Mesenteric fat pad (tissue), 1 donor: ENCODE measurements around the gene SLC9A5. TPM values are rescaled to one million over a fixed set of nuclear protein-coding genes. Genes with fewer than 3 reads are reported as not detected.

Experiments
- DNase-seq: peaks from one replicate; pipeline ENCODE4 v3.0.0-alpha.2; 2020; ENCODE audit warnings: low spot score
- total RNA-seq: library from RNA; stranded (reverse); fragmentation: NEBNext Ultra II Directional; extraction: Animal tissue kit (Norgen Biotek cat#: 25700); gene quantifications from one replicate; pipeline ENCODE4 v1.2.1, GENCODE V29; 2021
- donor health status: DM: yes; HTN: yes; CAD: no.

Gene SLC9A5
- total RNA-seq, 1 donor from 2014 or later: 0.55 TPM

- DNase-seq: no peak
These were observed 35.4 kb upstream of the SLC9A5 start for GRCh38 chr16:67213197-67214019.

DNA sequence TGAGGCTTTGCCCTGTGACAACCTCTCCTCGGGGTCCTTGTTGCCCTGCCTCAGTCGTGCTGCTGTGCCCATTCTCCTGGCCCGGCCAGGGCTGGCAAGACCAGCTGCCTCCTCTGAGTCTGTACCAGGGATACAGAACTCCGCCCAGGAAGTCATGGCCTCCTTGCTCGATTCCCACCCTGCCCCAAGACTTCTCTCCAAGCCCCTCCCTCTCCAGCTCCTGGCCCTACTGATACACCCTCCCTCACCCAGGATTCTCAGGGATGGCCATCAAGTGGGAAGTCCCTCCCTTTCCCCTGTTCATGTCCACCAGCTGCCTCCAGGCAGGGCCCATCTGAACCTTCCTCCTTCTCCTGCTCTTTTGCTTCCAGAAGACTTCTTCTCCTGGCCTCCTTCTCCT lies 33.1 kb upstream of the SLC9A5 start:
- no peak for DNase-seq

DNA sequence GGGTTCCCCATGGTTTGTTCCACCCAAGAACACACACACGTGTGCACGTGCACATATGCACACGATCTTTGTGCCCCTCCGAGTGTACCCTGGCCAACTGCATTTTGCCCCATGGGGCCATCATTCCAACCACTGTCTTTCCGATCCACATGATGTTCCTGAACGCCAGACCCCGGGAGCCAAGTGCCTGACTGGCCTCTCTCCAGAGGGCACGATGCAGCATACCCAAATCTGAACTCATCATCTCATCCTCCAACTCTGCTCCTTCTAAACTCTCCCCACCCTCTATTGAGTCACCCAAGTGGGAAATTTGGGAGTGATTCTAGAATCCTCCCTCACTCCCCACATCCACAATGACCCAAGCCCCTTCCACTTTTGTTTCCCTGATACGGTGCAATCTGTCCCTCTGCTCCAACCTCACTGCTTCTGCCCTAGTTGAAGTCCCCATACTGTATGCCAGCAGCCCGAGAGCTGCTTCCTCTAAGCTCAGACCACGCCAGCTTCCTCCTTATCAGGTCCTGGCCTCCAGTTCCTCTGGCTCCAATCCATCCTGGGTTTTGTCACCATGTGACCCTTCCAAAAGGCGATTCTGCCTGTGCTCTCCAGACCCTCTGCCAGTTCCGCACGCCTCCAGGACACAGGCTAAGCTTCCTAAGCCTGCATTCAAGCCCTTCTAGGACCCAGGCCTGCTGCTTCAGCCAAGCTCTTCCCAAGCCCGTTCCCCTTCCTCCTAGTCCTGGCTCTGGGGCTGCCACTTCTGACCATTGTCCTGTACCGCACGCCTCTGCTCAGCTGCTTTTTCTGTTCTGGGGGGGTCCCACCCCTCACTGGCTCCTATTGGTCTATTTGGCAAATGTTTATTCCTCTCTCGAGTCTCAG lies 31.9 kb upstream of the SLC9A5 start:
- DNase-seq: no peak

GRCh38 chr16:67223992-67224391 lies 24.8 kb upstream of the SLC9A5 start:
- DNase-seq: no peak

DNA sequence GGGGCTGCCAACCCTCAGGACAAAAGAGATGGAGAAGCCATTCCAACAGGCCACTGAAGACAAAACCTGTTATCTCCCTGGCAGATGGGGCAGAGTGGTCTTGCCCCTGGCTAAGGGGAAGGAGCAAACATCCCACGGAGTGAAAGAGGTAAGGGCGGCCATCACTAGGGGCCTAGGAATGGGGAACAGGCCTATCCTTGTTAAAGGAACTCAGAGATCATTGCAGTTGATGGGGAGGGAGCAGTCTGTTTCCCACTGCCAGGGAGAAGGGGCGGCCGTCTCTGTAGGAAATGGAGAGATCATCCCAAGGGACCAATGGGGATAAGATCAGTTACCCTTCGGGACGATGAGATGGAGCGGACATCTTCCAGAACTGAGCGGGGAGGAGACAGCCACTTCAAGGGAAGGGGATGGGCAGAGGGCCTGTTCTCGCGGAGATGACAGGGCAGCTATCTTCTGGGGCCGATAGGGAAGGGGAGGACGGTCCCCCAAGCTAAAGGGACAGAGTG lies 22.4 kb upstream of the SLC9A5 start:
- no peak for DNase-seq

GRCh38 chr16:67226804-67227566 lies 21.8 kb upstream of the SLC9A5 start, which contains the start of gene TMEM208:
Gene TMEM208, plus strand, starts transcription at chr16:67227130. Its CDS starts 89 bp downstream, at chr16:67227219.
- DNase-seq: peak; percentile 98

- DNase-seq: no peak
These were observed 21.2 kb upstream of the SLC9A5 start for GRCh38 chr16:67227567-67227921.

DNA sequence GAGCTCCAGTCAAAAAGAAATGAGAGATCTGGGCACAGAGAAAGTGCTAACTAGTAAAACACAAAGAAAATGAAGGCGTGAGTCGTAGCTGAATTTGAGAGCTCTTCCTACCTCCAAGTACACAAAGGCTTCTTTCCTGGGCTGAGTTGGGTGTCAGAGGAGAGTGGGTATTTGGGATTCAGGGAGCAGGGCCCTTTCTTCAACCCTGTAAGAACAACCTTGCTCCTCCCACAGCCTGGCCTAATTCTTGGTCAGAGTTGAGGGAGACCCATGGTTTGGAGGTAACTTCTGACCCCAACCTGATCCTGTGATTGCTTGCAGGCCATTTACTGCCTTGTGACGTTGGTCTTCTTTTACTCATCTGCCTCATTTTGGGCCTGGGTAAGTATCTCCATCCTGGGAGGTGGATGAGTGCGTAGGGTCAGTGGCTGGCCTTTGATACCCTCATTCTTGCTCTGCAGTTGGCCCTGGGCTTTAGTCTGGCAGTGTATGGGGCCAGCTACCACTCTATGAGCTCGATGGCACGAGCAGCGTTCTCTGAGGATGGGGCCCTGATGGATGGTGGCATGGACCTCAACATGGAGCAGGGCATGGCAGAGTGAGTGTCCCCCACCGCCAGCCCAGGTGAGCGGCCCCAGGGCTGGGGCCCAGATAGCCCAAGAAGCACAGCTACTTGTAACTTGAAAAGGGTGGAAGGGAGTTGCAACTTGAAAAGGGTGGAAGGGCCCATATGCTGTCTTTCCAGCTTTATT lies 20.6 kb upstream of the SLC9A5 start:
- DNase-seq: no peak

DNA sequence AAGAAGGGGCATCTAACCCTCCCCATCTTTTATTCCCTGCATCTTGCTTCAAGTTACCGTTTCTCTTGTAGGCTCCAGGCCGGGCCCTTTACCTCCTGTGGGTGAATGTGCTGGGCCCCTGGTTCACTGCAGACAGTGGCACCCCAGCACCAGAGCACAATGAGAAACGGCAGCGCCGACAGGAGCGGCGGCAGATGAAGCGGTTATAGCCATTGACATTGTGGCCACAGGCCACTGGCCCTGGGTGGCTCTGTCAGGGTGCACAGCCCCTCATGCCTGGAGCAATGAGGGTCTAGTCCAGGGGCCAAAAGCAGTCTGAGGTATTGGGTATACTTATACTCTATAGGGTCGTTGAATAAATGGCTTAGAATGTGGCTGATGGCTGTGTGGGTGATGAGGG lies 19.9 kb upstream of the SLC9A5 start:
- no peak for DNase-seq

- no peak for DNase-seq
These were observed 18.6 kb upstream of the SLC9A5 start for GRCh38 chr16:67229906-67230808.

GRCh38 chr16:67230809-67231660 lies 17.7 kb upstream of the SLC9A5 start:
- no peak for DNase-seq

GRCh38 chr16:67233596-67233995 lies 15.2 kb upstream of the SLC9A5 start:
- no peak for DNase-seq

- no peak for DNase-seq
These were observed 14.6 kb upstream of the SLC9A5 start for GRCh38 chr16:67234180-67234597.

GRCh38 chr16:67235816-67236562 lies 12.8 kb upstream of the SLC9A5 start:
- no peak for DNase-seq

- no peak for DNase-seq
These were observed 12.0 kb upstream of the SLC9A5 start for GRCh38 chr16:67236563-67237395.

DNA sequence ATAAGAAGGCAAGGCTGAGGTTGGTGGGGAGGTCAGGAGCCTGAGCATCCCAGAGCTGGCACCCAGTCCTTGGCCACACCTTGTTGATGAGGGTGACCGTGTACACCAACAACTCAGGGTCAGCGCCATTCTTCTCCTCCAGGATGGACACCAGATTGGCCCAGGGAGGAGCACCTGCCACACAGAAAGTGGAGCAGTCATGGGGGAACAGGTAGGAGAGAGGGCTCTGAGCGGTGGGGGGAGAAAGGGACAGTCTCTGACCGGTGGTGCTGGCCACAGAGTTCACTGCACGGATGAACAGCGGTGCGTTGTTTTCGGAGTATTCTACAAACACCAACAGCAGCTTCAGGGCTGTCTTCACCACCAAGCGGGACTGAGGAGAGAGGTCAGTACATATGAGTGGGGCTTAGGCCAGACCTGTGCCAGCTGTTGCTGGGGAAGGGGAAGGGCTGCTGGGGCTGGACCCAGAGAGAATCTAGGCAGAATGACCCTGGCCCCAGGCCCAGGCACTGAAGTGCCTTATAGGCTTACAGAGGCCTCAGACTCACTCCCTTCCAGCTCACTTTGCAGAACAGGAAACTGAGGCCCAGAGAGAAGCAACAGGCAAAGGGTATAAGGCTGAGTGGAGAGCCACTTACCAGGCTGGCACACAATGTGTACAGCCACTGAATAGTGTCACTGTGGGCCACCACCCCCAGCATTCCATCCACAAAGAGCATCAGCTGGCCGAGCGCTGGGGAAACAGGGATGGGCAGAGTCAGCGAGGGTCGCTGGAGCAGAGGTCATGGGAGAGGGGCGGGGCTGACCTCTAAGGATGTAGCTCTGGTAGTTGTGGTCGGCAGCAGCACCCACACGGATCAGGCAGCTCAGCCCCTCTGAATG lies 11.1 kb upstream of the SLC9A5 start:
- no peak for DNase-seq
